Hypothalamus (tissue), 51 donors: ENCODE results near the gene GLIS1.

Source experiments
- DNase-seq, 51 donors: peaks; one replicate each; lab custom pipeline; 2025; lab: John Stamatoyannopoulos, UW

Gene GLIS1

GRCh38 chr1:53681351-53681976 is 57.5 kb downstream of the GLIS1 start:
- no peak for DNase-seq

- DNase-seq, result no peak
Observed at GRCh38 chr1:53680868-53681267, 58.1 kb downstream of the GLIS1 start.

- no peak for DNase-seq
Observed at GRCh38 chr1:53678938-53679825, 59.8 kb downstream of the GLIS1 start.

GRCh38 chr1:53678507-53678906 is 60.5 kb downstream of the GLIS1 start:
- peak in 1 of 51 donors; percentile 6 for DNase-seq

GRCh38 chr1:53678046-53678445 is 60.9 kb downstream of the GLIS1 start:
- DNase-seq, result no peak

GRCh38 chr1:53677486-53677885 is 61.5 kb downstream of the GLIS1 start:
- no peak for DNase-seq

- no peak for DNase-seq
Observed at GRCh38 chr1:53672785-53673184, 66.2 kb downstream of the GLIS1 start.

GRCh38 chr1:53672243-53672642 is 66.7 kb downstream of the GLIS1 start:
- DNase-seq, result no peak

GRCh38 chr1:53669621-53670191 is 69.3 kb downstream of the GLIS1 start:
- DNase-seq, result no peak

- DNase-seq, result no peak
Observed at GRCh38 chr1:53666566-53666965, 72.4 kb downstream of the GLIS1 start.

- DNase-seq, result no peak
Observed at GRCh38 chr1:53665996-53666395, 73.0 kb downstream of the GLIS1 start.

- DNase-seq, result peak in 1 of 51 donors; percentile 8
Observed at GRCh38 chr1:53663529-53664300, 75.2 kb downstream of the GLIS1 start.

- no peak for DNase-seq
Observed at GRCh38 chr1:53662951-53663350, 76.0 kb downstream of the GLIS1 start.

- DNase-seq, result no peak
Observed at GRCh38 chr1:53662169-53662568, 76.8 kb downstream of the GLIS1 start.

GRCh38 chr1:53661496-53661895 is 77.5 kb downstream of the GLIS1 start:
- no peak for DNase-seq

- DNase-seq, result no peak
Observed at GRCh38 chr1:53660666-53661065, 78.3 kb downstream of the GLIS1 start.

- no peak for DNase-seq
Observed at GRCh38 chr1:53659436-53659835, 79.5 kb downstream of the GLIS1 start.

GRCh38 chr1:53658489-53659230 is 80.3 kb downstream of the GLIS1 start:
- no peak for DNase-seq

GRCh38 chr1:53657891-53658396 is 81.0 kb downstream of the GLIS1 start:
- no peak for DNase-seq

GRCh38 chr1:53657531-53657805 is 81.5 kb downstream of the GLIS1 start:
- DNase-seq, result no peak
